GM21360 (cell line): Measurements from ENCODE around the gene TGFBR3.

Experiments used
- ATAC-seq: cut with Tn5 transposase; IDR thresholded peaks from one replicate; pipeline ENCODE4 v1.9.1; 2021; ENCODE audit warnings: mild to moderate bottlenecking, moderate library complexity; ENCODE audit not compliant: unreplicated experiment

The TGFBR3 gene

GRCh38 chr1:91783423-91784170 lies 102.4 kb downstream of the TGFBR3 start:
- ATAC-seq = no peak

DNA sequence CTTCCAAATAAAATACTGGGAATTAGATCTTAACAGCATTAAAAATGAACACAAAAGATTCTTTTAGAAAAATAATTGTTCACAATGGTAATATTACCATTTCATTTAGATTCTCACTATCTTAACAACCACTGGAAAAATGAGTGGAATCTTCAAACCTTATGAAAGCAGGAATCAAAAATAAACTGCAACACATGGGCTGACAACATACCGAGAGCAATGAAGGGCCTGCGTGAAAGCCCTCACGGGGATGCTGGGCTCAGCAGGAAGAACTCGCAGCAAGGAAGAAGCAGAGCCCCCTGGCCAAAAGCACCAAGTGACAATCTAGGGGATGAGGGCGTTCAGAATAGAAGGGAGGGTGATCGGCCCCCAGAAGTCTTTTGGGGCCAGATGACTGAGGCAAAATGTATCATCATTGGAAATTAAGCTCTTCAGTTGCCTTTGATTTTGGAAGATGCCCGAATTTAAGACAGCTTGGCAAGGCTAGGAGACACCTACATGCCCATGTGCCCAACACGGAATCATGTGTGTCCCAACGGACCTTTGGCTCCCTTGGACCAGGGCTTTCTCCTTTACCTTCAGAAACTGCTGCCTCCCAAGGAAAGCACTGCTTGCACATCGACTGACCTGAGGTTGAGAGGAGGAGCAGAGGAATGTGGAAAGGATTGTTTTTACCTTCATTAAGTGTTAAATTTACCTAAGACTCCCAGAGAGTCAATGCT lies 103.9 kb downstream of the TGFBR3 start:
- ATAC-seq = no peak

- no peak for ATAC-seq
These were observed 104.6 kb downstream of the TGFBR3 start for GRCh38 chr1:91781371-91781825.

DNA sequence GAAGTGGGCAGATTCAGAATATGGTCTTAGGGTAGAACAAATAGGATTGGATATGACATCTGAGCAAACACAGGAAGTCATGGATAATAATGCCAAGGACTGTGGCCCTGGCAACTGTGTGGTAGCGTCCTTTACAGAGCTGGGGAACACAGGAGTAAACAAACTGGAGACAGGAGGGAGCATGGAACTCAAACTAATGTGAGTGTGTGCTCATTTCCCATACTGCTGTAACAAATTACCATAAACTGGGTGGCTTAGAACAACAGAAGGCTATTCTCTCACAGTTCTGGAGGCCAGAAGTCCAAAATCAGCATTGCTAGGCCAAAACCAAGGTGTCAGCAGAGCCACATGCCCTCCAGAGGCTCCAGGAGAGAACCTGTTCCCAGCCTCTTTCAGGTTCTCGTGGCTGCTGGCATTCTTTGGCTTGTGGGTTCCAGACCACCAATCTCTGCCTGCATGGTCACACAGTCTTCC lies 106.4 kb downstream of the TGFBR3 start:
- ATAC-seq = no peak

GRCh38 chr1:91778964-91779363 lies 107.0 kb downstream of the TGFBR3 start:
- no peak for ATAC-seq

DNA sequence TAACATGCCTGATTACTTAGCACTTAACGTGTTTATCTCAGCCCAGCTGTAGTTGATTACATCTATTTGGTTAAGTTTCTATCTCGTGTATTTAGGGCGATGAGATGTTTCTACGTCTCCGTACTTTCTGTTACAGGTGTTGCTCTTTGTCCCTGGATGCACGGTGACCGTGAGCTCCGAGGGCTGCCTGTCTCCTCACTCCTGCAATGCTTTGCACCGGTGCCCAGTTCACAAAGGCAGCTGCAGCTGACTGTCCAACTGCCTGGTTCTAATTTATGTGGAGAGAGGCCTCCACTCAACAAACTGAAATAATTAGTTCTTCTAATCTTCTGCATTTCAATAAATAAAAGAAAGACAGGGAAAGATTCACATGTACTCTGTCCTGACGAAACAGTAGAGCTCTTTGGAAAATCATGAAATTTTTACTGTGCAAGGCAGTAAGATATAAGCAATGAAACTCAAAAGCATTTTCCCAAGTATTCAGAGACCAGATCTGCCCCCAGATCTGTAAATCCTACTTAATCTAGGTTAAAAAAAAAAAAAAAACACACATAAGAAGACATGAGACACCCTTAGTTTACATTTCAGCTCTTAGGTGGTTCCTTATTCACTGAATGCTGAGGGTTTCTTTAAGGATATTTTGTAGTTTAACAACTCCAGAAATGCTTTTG lies 108.2 kb downstream of the TGFBR3 start:
- no peak for ATAC-seq

GRCh38 chr1:91777196-91777595 lies 108.8 kb downstream of the TGFBR3 start:
- no peak for ATAC-seq

DNA sequence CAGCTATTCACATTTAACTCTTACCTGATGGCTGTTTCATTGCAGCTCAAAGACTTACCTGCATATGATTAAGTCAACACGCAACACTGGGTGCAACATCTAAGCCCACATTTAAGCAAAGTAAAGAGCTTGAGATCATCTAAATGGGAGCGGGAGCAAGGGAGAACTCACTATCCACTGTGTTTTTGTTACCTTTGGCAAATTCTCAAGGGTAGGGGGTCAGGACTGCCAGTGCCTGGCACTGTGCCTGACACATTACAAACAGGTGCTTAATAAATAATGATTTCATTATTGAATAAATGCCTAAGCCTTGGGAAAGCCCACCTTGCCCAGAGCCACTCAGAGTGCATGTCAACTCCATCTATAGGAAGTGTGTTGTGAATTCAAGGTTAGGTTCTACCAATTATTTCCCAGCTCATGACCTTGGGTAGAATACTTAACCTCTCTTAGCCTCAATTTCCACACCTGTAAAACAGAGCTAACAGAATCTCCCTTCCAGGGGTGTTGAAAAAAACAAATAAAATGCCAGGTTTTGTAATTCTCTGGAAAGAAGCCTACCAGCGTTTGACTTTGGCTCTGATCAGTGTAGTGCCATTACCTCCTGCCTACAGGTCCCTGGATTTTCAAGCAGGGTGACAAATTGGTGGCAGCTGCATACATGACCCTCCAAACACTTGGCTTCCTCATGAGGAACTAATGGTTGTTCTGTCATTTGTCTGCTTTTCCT lies 109.7 kb downstream of the TGFBR3 start:
- no peak for ATAC-seq

DNA sequence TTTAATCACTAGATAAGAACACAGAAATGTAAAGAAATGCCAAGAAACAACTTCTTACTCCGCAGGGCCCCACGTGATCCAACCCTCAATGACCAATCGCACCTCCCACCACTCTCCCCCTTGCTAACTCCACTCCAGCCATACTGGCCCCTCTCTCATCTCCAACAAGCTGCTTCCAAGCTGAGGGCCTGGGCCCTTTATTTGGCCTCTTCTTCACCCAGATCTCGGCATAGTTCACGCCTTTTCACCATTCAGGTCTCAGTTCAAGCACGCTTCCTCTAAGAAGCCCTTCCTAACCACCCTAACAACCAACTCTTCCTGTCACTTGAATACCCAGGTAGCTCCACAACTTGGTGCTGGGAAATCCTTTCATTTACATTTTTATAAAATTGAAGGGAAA lies 110.7 kb downstream of the TGFBR3 start:
- no peak for ATAC-seq

GRCh38 chr1:91774520-91775203 lies 111.3 kb downstream of the TGFBR3 start:
- no peak for ATAC-seq

DNA sequence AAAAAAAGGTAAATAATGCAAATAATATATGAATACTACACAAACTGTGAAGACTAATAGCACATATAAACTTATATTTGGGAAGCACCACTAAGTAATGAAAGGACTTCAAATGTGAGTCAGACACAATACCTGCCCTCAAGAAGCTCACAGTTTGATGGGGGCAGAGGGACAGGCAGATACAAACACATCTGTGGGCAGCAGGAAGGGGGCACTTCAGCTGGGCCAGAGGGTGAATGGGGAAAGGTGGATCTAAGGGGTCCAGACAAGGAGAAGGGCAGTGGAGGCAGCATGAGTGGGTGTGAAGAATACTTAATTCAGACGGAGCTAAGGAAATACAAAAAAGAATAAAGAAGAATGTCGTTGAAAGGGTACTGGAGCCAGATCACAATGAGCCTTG lies 114.2 kb downstream of the TGFBR3 start:
- no peak for ATAC-seq

GRCh38 chr1:91770667-91771268 lies 115.2 kb downstream of the TGFBR3 start:
- ATAC-seq = no peak

DNA sequence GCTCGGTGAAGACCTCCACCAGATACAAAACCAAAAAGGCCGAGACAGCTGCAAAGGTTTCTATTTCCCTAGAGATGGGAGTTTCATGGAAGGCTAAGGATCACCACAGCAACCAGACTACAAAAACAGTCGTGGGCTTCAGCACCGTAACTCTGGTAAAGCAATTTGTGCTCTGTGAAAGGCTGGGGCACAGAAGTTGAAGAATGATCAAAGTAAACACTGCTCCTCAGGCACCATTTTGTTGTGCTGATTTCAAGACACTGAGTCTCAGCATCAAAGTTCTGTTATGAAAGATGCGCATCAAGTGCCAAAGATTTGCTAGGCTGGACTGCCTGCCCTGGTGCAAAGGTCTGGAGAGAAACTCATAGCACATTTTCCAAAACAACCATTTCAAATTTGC lies 116.2 kb downstream of the TGFBR3 start:
- no peak for ATAC-seq

GRCh38 chr1:91768786-91769725 lies 116.9 kb downstream of the TGFBR3 start:
- no peak for ATAC-seq

- no peak for ATAC-seq
These were observed 117.8 kb downstream of the TGFBR3 start for GRCh38 chr1:91768120-91768519.

DNA sequence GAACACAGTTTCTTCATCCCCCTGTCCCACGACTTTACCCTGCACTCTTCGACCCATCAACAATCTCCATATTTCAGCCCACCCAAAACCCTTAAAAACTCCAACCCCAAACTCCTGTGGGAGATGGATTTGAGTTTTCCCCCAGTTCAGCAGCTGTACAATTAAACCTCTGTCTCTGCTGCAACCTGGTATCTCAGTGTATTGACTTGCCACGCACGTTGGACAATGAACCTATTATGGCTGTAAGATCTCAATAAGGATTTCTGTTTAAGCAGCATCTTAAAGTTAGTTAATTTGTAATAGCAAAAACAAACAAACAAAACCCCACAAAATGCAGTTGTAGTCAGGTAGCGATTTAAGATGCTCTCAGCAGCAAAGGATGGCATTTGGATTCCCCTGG lies 119.1 kb downstream of the TGFBR3 start:
- ATAC-seq = no peak

DNA sequence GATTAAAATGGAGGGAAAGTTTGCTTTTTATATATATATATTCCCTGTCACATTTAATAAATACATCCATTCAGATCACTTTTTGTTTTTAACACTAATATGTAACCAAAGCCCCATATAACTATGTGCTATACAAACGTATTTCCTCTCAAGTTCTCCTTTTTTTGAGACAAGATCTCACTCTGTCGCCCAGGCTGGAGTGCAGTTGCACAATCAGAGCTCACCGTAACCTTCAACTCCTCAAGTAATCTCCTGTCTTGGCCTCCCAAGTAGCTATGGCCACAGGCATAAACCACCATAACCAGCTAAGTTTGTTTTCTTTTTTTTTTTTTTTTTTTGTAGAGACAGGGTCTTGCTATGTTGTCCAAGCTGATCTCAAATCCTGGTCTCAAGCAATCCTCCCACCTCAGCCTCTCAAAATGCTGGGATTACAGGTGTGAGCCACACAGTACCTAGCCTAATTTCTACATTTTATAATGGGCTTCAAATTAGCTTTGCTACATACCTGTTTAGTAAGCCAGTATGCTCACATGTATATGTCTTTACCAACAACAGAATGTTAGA lies 120.0 kb downstream of the TGFBR3 start:
- ATAC-seq = no peak

GRCh38 chr1:91765293-91765692 lies 120.7 kb downstream of the TGFBR3 start:
- no peak for ATAC-seq
